ENCODE data around the gene ZNF570.
A peak's percentile ranks its signal among the peaks of the same experiment; 100 is the strongest.

ZNF570 gene

GRCh38 chr19:37468961-37469777 lies at the start of gene ZNF570:
TSS of gene ZNF570 (plus strand) at chr19:37469356. CDS start at chr19:37470355, 999 bp downstream.
- Histone ChIP-seq H3K9me3 (ENCODE audit: insufficient read depth, low read length) (peaks cover 19% of the 10 kb centered on the region; the same call in 1 of the 2 replicates), H3K4me2 (ENCODE audit: low read depth, low read length, poor library complexity, severe bottlenecking) (peak within 1 kb of the TSS; percentile 52), H3F3A (ENCODE audit: insufficient read depth) (no peaks in the 10 kb centered on the region), H2AFZ (ENCODE audit: low read depth, low read length, severe bottlenecking) (peak within 1 kb of the TSS; percentile 69), H3K27me3 (ENCODE audit: low read length) (no peaks in the 10 kb centered on the region), H3K9ac (ENCODE audit: low read length) (peak within 1 kb of the TSS; percentile 56), H3K36me3 (ENCODE audit: low read length) (peaks cover 15% of the 10 kb centered on the region), H3K9me2 (replicated peaks; ENCODE audit: insufficient read depth, low read length) (no peaks in the 10 kb centered on the region), H3K79me2 (ENCODE audit: insufficient read depth, low read length) (peaks cover 5% of the 10 kb centered on the region; the same call in 1 of the 2 replicates), H3K27ac (ENCODE audit: low read depth, low read length) (peak within 1 kb of the TSS; percentile 9; the same call in 1 of the 2 replicates), H4K20me1 (ENCODE audit: low read depth, low read length) (no peaks in the 10 kb centered on the region), H3K4me3 (ENCODE audit: insufficient read depth, low read length, poor library complexity, severe bottlenecking) (peak within 1 kb of the TSS; percentile 57)
- TF ChIP-seq EZH2phosphoT487 (conservative IDR thresholded peaks at IDR 0.05; ENCODE audit: low read length) (no peak), CTCF (IDR thresholded peaks at IDR 0.05; ENCODE audit: insufficient read depth, low read length, poor library complexity, severe bottlenecking) (no peak)

- Histone ChIP-seq H3F3A (ENCODE audit: insufficient read depth) (no peaks in the 10 kb centered on the region), H3K79me2 (ENCODE audit: insufficient read depth, low read length) (no peaks in the 10 kb centered on the region), H3K36me3 (ENCODE audit: low read length) (peaks cover 33% of the 10 kb centered on the region), H3K27me3 (ENCODE audit: low read length) (no peaks in the 10 kb centered on the region), H3K4me3 (ENCODE audit: insufficient read depth, low read length, poor library complexity, severe bottlenecking) (no peak overlapping the region), H3K9me3 (ENCODE audit: insufficient read depth, low read length) (peaks cover 73% of the 10 kb centered on the region), H3K27ac (ENCODE audit: low read depth, low read length) (no peak overlapping the region), H3K9ac (ENCODE audit: low read length) (no peak overlapping the region), H3K9me2 (replicated peaks; ENCODE audit: insufficient read depth, low read length) (no peaks in the 10 kb centered on the region), H3K4me2 (ENCODE audit: low read depth, low read length, poor library complexity, severe bottlenecking) (no peak overlapping the region), H2AFZ (ENCODE audit: low read depth, low read length, severe bottlenecking) (no peak overlapping the region), H4K20me1 (ENCODE audit: low read depth, low read length) (no peaks in the 10 kb centered on the region)
- TF ChIP-seq CTCF (IDR thresholded peaks at IDR 0.05; ENCODE audit: insufficient read depth, low read length, poor library complexity, severe bottlenecking): no peak
- no peak for TF ChIP-seq EZH2phosphoT487 (conservative IDR thresholded peaks at IDR 0.05; ENCODE audit: low read length)
Measured at GRCh38 chr19:37452500-37453245, 16.5 kb upstream of the ZNF570 start.

GRCh38 chr19:37466277-37466797 lies 2.8 kb upstream of the ZNF570 start:
- peaks cover 20% of the 10 kb centered on the region; the same call in 1 of the 2 replicates for H3K9me3 ChIP-seq (ENCODE audit: insufficient read depth, low read length)
- H3K27me3 ChIP-seq (ENCODE audit: low read length): no peaks in the 10 kb centered on the region
- H3K27ac ChIP-seq (ENCODE audit: low read depth, low read length): peak overlapping the region; percentile 86; the same call in 1 of the 2 replicates
- H3K9me2 ChIP-seq (replicated peaks; ENCODE audit: insufficient read depth, low read length): no peaks in the 10 kb centered on the region
- peaks cover 32% of the 10 kb centered on the region for H3K36me3 ChIP-seq (ENCODE audit: low read length)
- H4K20me1 ChIP-seq (ENCODE audit: low read depth, low read length): no peaks in the 10 kb centered on the region
- peaks cover 5% of the 10 kb centered on the region; the same call in 1 of the 2 replicates for H3K79me2 ChIP-seq (ENCODE audit: insufficient read depth, low read length)
- no peaks in the 10 kb centered on the region for H3F3A ChIP-seq (ENCODE audit: insufficient read depth)
- peak overlapping the region; percentile 70 for H3K4me2 ChIP-seq (ENCODE audit: low read depth, low read length, poor library complexity, severe bottlenecking)
- peak overlapping the region; percentile 76 for H3K9ac ChIP-seq (ENCODE audit: low read length)
- peak overlapping the region; percentile 93 for H3K4me3 ChIP-seq (ENCODE audit: insufficient read depth, low read length, poor library complexity, severe bottlenecking)
- H2AFZ ChIP-seq (ENCODE audit: low read depth, low read length, severe bottlenecking): peak overlapping the region; percentile 93
- TF ChIP-seq EZH2phosphoT487 (conservative IDR thresholded peaks at IDR 0.05; ENCODE audit: low read length) (no peak), CTCF (IDR thresholded peaks at IDR 0.05; ENCODE audit: insufficient read depth, low read length, poor library complexity, severe bottlenecking) (no peak)

Measured in SU-DHL-6 (cell line).